ENCODE results near the gene FOSL2.

FOSL2 gene

DNA sequence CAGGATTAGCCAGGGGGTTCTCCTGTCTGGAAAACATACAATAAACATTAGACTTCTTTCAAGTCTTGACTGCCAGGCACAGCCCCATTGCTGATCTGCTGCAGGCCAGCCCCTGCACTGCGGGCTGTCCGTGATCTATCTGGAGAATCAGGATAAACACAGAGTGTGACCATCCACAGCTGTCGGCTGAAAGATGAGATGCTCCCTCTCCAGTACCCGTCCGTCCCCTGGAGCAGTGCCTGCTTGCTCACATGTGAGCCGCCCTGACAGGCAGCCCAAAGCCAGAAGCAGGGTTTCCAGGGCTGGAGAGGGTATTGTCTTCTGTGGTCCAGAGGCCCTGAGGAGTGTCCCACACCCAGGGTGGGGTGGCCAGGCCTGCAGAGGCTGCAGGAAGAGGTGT lies 46.1 kb upstream of the FOSL2 start:
- no peak for DNase-seq
- no peaks in the 10 kb centered on the region for H3K27me3 ChIP-seq (replicated peaks)
- in situ Hi-C loops (cut with HindIII; ENCODE audit: low pct_ligation_motif_present, low sequenced_read_pairs): no loop called here
- no peaks in the 10 kb centered on the region for H3K36me3 ChIP-seq (replicated peaks)
- TF ChIP-seq, protein P1, sequence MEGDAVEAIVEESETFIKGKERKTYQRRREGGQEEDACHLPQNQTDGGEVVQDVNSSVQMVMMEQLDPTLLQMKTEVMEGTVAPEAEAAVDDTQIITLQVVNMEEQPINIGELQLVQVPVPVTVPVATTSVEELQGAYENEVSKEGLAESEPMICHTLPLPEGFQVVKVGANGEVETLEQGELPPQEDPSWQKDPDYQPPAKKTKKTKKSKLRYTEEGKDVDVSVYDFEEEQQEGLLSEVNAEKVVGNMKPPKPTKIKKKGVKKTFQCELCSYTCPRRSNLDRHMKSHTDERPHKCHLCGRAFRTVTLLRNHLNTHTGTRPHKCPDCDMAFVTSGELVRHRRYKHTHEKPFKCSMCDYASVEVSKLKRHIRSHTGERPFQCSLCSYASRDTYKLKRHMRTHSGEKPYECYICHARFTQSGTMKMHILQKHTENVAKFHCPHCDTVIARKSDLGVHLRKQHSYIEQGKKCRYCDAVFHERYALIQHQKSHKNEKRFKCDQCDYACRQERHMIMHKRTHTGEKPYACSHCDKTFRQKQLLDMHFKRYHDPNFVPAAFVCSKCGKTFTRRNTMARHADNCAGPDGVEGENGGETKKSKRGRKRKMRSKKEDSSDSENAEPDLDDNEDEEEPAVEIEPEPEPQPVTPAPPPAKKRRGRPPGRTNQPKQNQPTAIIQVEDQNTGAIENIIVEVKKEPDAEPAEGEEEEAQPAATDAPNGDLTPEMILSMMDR (IDR thresholded peaks at IDR 0.05; ENCODE audit: low read depth, low read length, missing control alignments): no peak
- no peak overlapping the region for H3K27ac ChIP-seq
- no peak overlapping the region for H3K4me3 ChIP-seq (ENCODE audit: low read depth, low read length)

DNA sequence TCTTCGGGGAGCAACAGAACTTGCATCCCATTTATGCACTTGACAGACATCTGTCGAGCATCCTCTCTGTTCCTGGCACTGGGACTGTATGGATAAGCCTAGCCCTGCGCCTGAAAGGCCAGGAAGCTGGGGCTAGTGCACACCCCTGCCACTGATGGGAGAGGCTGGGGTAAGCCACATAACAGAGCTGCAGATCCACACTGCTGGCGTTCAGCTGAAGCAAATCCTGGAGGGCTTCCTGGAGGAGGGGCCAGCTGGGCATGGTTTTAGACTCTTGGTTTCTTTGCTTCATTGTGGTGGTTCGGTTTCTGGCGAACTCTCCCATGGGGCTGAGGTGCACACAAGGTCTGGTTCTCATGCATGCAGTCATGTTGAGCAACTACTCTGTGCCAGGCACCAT lies 45.5 kb upstream of the FOSL2 start:
- DNase-seq: no peak
- no peak overlapping the region for H3K27ac ChIP-seq
- TF ChIP-seq, protein P1 (IDR thresholded peaks at IDR 0.05; ENCODE audit: low read depth, low read length, missing control alignments): no peak

DNA sequence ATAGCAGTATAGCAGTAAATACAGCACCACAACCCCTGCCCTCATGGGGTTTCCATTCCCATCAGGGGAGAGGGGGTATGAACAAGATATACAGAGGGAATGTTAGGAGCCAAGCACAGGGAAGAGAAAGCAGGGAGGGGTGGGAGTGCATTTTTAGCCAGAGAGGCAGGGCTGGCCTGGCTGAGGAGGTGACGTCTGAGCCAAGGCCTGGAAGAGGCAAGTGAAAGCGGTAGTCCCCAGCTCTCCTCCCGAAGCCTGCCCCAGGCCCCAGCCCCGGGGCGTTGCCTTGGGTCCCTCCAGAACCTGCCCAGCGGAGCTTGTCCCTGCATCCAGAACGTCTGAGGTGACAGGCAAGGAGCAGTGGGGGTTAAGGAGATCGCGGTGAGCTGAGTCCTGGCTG lies 45.1 kb upstream of the FOSL2 start:
- in situ Hi-C loops (cut with HindIII; ENCODE audit: low pct_ligation_motif_present, low sequenced_read_pairs): no loop called here
- no peak for DNase-seq
- no peaks in the 10 kb centered on the region for H3K27me3 ChIP-seq (replicated peaks)
- no peak overlapping the region for H3K27ac ChIP-seq
- H3K4me3 ChIP-seq (ENCODE audit: low read depth, low read length): no peak overlapping the region
- TF ChIP-seq, protein P1 (IDR thresholded peaks at IDR 0.05; ENCODE audit: low read depth, low read length, missing control alignments): no peak
- H3K36me3 ChIP-seq (replicated peaks): no peaks in the 10 kb centered on the region

More for the DNA sequence above, 45.5 kb upstream of the FOSL2 start:
- no peaks in the 10 kb centered on the region for H3K36me3 ChIP-seq (replicated peaks)
- no peak overlapping the region for H3K4me3 ChIP-seq (ENCODE audit: low read depth, low read length)
- H3K27me3 ChIP-seq (replicated peaks): no peaks in the 10 kb centered on the region
- in situ Hi-C loops (cut with HindIII; ENCODE audit: low pct_ligation_motif_present, low sequenced_read_pairs): no loop called here

DNA sequence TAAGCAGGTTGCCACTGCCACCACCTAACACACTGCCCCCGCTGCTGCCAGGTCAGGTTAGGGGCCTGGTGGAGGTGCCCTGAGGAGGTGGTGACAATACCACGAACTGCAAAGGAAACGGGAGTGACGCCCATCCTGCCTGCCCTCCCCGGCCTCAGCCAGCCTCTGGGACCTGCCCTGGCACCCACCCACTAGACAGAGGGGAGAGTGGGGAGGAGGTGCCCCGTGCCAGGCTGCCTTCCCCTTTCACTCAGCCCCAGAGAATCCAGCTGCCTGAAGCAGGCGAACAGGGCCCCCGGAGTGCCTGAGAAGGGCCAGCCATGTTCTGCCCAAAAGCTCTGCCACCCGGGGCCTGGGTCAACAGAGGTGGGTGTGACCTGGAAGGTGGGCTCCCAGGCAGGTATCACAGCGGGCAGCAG lies 44.5 kb upstream of the FOSL2 start:
- in situ Hi-C loops (cut with HindIII; ENCODE audit: low pct_ligation_motif_present, low sequenced_read_pairs): no loop called here
- DNase-seq: no peak

DNA sequence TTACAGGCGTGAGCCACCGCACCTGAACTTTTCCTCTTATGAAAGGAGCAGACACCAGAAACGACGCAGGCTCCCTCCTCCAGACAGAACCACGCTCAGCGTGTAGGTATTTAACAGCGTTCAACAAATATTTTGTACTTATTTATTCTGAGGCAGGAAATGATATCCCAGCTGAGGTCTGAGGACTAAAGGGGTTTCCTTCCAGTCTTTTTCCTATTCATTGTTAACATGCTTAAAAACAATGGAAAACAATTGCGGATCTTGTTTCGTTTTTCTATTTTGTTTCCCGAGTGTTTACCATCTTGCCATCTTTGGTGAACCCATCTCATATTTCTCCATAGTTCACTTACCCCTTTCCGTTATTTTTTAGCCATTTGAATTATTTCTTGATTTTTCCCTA lies 43.7 kb upstream of the FOSL2 start:
- H3K27me3 ChIP-seq (replicated peaks): no peaks in the 10 kb centered on the region
- no peaks in the 10 kb centered on the region for H3K36me3 ChIP-seq (replicated peaks)
- H3K27ac ChIP-seq: no peak overlapping the region
- in situ Hi-C loops (cut with HindIII; ENCODE audit: low pct_ligation_motif_present, low sequenced_read_pairs): no loop called here
- TF ChIP-seq, protein P1 (IDR thresholded peaks at IDR 0.05; ENCODE audit: low read depth, low read length, missing control alignments): no peak
- no peak for DNase-seq
- H3K4me3 ChIP-seq (ENCODE audit: low read depth, low read length): no peak overlapping the region

More for the DNA sequence above, 44.5 kb upstream of the FOSL2 start:
- Histone ChIP-seq H3K27ac (no peak overlapping the region), H3K4me3 (ENCODE audit: low read depth, low read length) (no peak overlapping the region), H3K36me3 (replicated peaks) (no peaks in the 10 kb centered on the region), H3K27me3 (replicated peaks) (no peaks in the 10 kb centered on the region)
- TF ChIP-seq, protein P1 (IDR thresholded peaks at IDR 0.05; ENCODE audit: low read depth, low read length, missing control alignments): no peak

DNA sequence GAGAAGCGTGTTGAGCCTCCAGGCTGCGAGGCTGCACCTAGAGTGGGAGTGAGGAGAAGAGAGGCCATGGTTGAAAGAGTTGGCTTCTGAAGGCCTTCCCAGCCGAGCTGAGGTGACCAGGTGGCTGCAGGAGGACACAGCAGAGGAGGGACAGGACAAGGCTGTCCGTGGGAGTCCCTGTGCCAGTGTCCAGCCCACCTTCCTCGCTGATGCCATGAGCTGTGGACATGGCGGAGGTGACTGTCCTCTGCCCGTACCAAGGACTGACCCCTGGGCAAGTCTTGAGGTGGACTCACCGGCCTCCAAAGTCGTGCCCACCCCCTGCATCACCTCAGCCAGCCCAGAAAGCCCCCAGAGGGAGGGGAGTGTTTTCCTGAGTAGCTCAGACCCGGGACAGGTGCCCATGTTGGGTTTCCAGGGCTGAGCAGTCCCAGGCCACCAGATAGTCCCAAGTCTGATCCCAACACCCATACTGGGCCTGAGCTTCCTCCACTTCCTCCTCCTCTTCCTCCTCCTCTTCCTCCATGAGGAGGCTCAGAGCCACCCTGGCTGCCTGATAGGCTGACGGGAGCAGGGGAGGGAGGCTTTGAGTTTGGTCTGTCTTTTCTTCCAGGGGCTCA lies 43.0 kb upstream of the FOSL2 start:
- TF ChIP-seq, protein P1 (IDR thresholded peaks at IDR 0.05; ENCODE audit: low read depth, low read length, missing control alignments): no peak
- Histone ChIP-seq H3K36me3 (replicated peaks) (no peaks in the 10 kb centered on the region), H3K4me3 (ENCODE audit: low read depth, low read length) (no peak overlapping the region), H3K27ac (no peak overlapping the region), H3K27me3 (replicated peaks) (no peaks in the 10 kb centered on the region)
- no peak for DNase-seq
- in situ Hi-C loops (cut with HindIII; ENCODE audit: low pct_ligation_motif_present, low sequenced_read_pairs): no loop called here

Measured in brain microvascular endothelial cell (primary cell).